T-helper 2 cell treated with Interferon-gamma antibody and Interleukin-4, amounts not matched to agents 5 μg/mL and 100 μg/mL, for 36 hours (primary cell): Measurements from ENCODE around the gene C2CD3.
"Not testable (repeated sequence)": the region's sequence is repeated elsewhere in the genome, so short reads cannot be mapped to it uniquely, and the experiment has no call there.

ENCODE experiments used
- DNase-seq: peaks from one replicate; pipeline ENCODE4 v3.0.0; 2021; ENCODE audit warnings: low spot score
- H3K27ac Mint-ChIP-seq: one replicate; pipeline ENCODE4 v1.8.0; 2021; ENCODE audit warnings: mild to moderate bottlenecking, mixed read lengths
- H3K27me3 Mint-ChIP-seq: one replicate; pipeline ENCODE4 v1.8.0; 2021; ENCODE audit warnings: low read depth, mixed read lengths
- H3K36me3 Mint-ChIP-seq: one replicate; pipeline ENCODE4 v1.8.0; 2021; ENCODE audit warnings: low read depth, mixed read lengths
- H3K4me1 Mint-ChIP-seq: one replicate; pipeline ENCODE4 v1.8.0; 2021; ENCODE audit warnings: low read depth, mixed read lengths
- H3K4me3 Mint-ChIP-seq: one replicate; pipeline ENCODE4 v1.8.0; 2022; ENCODE audit warnings: mild to moderate bottlenecking, moderate library complexity, mixed read lengths
- H3K9me3 Mint-ChIP-seq: one replicate; pipeline ENCODE4 v1.8.0; 2021; ENCODE audit warnings: mixed read lengths

C2CD3 gene

DNA sequence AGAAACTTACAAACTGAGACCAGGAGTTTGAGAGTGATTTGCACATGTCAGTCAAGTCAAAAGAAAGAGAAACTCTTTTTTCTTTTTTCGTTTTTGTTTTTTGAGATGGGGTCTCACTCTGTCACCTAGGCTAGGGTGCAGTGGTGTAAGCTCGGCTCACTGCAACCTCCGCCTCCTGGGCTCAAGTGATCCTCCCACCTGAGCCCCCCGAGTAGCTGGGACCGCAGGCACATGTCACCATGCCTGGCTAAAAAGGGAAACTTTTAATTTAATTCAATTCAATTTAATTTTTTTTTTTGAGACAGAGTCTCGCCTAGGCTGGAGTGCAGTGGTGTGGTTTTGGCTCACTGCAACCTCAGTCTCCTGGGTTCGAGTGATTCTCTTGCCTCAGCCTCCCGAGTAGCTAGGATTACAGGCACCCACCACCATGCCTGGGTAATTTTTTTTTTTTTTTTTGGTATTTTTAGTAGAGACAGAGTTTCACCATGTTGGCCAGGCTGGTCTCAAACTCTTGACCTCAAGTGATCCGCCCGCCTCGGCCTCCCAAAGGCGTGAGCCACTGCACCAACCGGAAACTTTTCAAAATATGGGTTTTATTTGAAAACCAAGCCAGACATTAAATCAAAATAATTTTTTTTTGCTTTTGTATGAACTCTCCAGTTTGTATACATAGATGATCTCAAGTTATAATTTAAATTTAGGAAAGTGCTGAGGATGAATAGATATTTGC, 171.8 kb downstream of the C2CD3 start:
- H3K27ac Mint-ChIP-seq, result no peak overlapping the region
- no peaks in the 10 kb centered on the region for H3K9me3 Mint-ChIP-seq
- H3K4me1 Mint-ChIP-seq, result peaks cover 48% of the 10 kb centered on the region
- no peak overlapping the region for H3K4me3 Mint-ChIP-seq
- H3K27me3 Mint-ChIP-seq, result no peaks in the 10 kb centered on the region
- no peak for DNase-seq
- H3K36me3 Mint-ChIP-seq, result peaks cover 34% of the 10 kb centered on the region

DNA sequence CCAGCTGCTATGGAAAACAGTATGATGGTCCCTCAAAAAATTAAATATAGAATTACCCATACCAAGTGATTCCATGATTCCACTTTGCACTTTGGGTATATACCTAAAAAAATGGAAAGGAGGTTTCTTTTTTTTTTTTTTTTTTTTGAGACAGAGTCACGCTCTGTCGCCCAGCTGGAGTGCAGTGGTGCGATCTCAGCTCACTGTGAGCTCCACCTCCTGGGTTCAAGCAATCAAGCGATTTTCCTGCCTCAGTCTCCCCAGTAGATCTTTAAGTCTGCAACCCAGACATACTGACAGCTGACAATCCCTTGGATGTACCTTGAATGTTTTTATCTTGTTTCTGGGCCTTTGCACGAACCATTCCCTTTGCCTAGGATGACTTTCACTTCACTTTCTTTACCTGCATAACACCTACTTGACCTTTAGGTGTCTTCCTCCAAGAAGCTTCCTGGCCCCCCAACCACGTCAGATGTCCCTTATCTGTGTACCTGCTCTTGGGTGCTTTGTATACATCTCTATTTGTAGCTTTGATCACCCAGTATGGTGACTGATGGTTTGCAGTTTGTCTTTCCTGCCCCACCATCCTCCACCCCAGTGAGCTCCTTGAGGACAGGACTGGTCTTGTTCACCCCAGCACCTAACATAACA, 173.6 kb downstream of the C2CD3 start:
- Mint-ChIP-seq H3K27me3 (no peaks in the 10 kb centered on the region), H3K9me3 (no peaks in the 10 kb centered on the region), H3K4me1 (peaks cover 41% of the 10 kb centered on the region), H3K4me3 (no peak overlapping the region), H3K36me3 (peaks cover 18% of the 10 kb centered on the region), H3K27ac (peak overlapping the region; percentile 35)
- DNase-seq, result no peak

DNA sequence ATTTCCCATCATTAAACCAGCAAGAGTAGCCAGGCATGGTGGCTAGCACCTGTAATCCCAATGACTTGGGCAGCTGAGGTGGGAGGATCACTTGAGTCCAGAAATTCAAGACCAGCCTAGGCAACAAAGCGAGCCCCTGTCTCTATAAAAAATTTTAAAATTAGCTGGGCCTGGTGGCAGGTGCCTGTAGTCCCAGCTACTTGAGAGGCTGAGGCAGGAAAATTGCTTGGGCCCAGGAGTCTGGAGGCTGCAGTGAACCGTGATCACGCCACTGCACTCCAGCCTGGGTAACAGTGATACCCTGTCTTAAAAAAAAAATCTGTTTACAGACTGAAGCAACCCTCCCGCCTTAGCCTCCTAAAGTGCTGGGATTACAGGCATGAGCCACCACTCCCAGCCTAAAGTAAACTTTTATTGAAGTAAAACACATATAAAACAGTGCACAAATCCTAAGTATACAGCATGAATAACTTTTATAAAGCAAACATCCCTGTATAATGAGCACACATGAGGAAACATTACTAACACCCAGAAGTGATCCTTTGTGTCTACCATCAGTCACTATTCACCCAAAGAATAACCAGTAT, 174.5 kb downstream of the C2CD3 start:
- Mint-ChIP-seq H3K27ac (peak overlapping the region; percentile 98), H3K36me3 (peaks cover 12% of the 10 kb centered on the region), H3K4me1 (peaks cover 40% of the 10 kb centered on the region), H3K9me3 (no peaks in the 10 kb centered on the region), H3K27me3 (no peaks in the 10 kb centered on the region), H3K4me3 (peak overlapping the region; percentile 66)
- DNase-seq, result no peak

DNA sequence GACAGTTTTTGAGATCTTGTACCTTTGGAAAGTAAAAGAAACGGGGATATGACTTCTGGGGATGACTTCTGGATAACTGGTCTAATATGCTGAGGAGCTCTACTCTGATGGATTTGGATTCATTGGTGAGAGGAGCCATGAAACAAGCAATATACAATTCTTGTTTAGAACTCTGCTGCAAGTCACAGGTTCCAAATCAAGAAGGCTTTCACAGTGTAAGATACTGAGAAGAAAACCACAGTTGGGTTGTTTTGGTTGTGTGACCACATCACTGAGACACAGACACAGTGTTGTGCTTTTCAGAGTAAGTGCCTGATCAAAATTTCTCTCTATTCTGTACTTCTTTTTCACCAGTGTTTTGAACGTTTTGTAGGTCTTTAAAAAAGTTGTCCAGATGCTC, 175.1 kb downstream of the C2CD3 start:
- peaks cover 40% of the 10 kb centered on the region for H3K4me1 Mint-ChIP-seq

DNA sequence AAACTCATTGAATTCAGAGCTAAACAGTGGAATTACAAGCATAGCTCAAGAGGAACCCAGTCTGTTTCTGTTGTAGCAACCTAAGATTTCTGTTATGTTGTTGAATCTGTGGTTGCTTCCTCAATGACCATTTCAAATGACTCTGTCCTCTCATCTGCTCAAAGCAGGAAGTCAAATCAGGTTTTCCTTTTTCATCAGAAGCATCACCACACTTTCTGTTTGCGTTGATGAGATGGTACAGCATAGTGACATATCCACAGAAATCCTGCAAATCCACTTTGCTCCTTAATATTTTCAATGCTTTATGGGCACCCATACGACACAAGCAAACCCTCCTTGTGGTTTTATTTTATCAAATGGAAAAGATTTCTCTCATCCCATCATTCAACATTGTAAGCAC, 175.6 kb downstream of the C2CD3 start:
- H3K4me1 Mint-ChIP-seq, result peaks cover 40% of the 10 kb centered on the region
- H3K36me3 Mint-ChIP-seq, result peaks cover 5% of the 10 kb centered on the region
- H3K9me3 Mint-ChIP-seq, result no peaks in the 10 kb centered on the region

More for the DNA sequence above, 175.1 kb downstream of the C2CD3 start:
- peak; percentile 53 for DNase-seq
- peak overlapping the region; percentile 66 for H3K4me3 Mint-ChIP-seq
- H3K27ac Mint-ChIP-seq, result peak overlapping the region; percentile 98
- no peaks in the 10 kb centered on the region for H3K27me3 Mint-ChIP-seq
- H3K36me3 Mint-ChIP-seq, result peaks cover 7% of the 10 kb centered on the region
- H3K9me3 Mint-ChIP-seq, result no peaks in the 10 kb centered on the region

DNA sequence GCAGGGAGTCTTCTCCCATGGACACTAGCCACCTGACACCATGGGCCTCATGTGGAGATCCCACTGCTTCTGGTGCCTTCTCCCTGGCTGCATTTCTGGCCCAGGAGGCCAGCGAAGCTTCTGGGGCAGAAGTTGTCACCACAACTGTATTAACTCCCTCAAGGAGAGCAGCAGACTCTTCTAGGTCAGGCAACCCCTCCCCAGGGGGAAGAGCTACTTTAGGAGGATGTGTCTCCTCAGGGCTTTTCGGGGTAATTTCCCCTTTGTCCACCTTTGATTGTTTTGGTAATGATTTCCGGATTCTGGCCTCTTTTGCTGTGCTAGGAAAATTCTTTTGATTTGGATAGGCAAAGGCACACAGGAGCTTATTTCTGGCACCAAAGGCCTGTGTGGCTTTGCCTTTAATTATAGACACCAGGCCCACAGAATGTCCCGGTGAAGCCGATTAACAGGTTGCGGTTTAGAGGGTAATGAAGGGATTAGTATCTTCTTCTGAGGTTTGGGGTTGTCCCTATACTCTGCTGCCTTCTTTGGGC, 179.3 kb downstream of the C2CD3 start:
- H3K36me3 Mint-ChIP-seq, result no peaks in the 10 kb centered on the region
- H3K27ac Mint-ChIP-seq, result no peak overlapping the region
- H3K27me3 Mint-ChIP-seq, result no peaks in the 10 kb centered on the region
- H3K9me3 Mint-ChIP-seq, result no peaks in the 10 kb centered on the region
- DNase-seq, result no peak
- H3K4me1 Mint-ChIP-seq, result peaks cover 23% of the 10 kb centered on the region
- H3K4me3 Mint-ChIP-seq, result no peak overlapping the region

More for the DNA sequence above, 175.6 kb downstream of the C2CD3 start:
- H3K27me3 Mint-ChIP-seq, result no peaks in the 10 kb centered on the region
- peak overlapping the region; percentile 66 for H3K4me3 Mint-ChIP-seq
- no peak for DNase-seq
- H3K27ac Mint-ChIP-seq, result peak overlapping the region; percentile 98

DNA sequence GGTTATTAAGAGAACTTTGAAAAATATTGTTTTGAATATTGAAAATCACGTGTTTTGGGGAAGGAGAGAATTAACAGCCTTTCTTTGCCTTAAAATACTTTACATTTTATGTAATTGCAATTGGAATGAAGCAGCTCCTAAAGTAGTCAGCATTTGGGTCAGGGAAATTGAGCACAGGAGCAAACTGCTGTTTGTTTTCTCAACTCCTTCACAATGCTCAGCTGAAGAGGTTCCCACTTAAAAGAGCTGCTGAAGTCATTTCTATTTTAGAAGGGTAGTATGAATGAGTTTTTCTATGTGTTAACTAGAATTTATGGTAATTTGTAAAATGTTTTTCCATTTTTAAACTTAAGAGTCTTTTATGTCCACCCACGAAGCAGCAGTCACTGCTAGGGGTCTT, 180.1 kb downstream of the C2CD3 start:
- no peak overlapping the region for H3K27ac Mint-ChIP-seq
- no peak overlapping the region for H3K4me3 Mint-ChIP-seq
- no peaks in the 10 kb centered on the region for H3K36me3 Mint-ChIP-seq
- no peak for DNase-seq
- peaks cover 18% of the 10 kb centered on the region for H3K4me1 Mint-ChIP-seq
- H3K9me3 Mint-ChIP-seq, result no peaks in the 10 kb centered on the region
- H3K27me3 Mint-ChIP-seq, result no peaks in the 10 kb centered on the region

DNA sequence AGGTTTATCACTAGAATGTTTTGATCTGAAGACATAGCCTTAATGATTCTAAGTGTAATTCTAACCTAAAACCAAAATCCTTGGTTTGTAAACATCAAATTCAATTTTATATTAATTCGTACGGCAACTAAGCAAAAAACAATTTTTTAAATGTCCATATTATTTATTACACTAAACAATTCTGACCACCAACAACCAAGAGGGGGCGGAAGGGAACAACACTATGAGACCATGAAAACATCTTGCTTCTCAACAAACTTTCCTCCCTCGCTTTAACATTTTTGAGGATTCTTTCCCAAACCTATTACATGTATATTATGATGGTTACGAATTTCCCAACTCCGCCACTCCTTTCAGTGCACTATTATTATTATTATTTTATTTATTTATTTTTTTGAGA, 181.6 kb downstream of the C2CD3 start:
- Mint-ChIP-seq H3K9me3 (no peaks in the 10 kb centered on the region), H3K27ac (no peak overlapping the region), H3K36me3 (no peaks in the 10 kb centered on the region), H3K27me3 (no peaks in the 10 kb centered on the region), H3K4me1 (peaks cover 14% of the 10 kb centered on the region), H3K4me3 (no peak overlapping the region)
- no peak for DNase-seq

DNA sequence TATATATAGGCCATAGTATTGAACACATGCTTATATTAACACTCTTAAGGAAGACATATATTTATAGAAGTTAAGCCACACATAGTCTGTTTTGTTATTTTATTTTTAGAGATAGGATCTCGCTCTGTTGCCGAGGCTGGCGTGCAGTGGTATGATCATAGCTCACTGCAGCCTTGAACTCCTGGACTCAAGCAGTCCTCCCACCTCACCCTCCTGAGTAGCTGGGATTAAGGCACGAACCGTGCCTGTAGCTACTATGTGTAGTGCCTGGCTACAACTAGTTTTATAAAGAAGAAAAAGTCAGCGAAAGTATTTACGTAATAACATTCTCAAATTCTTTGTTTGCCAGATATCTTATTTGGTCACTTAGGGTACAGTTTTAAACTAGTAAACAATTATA, 182.6 kb downstream of the C2CD3 start:
- H3K27ac Mint-ChIP-seq, result no peak overlapping the region
- H3K9me3 Mint-ChIP-seq, result no peaks in the 10 kb centered on the region
- no peak overlapping the region for H3K4me3 Mint-ChIP-seq
- no peak for DNase-seq
- H3K4me1 Mint-ChIP-seq, result peaks cover 23% of the 10 kb centered on the region
- no peaks in the 10 kb centered on the region for H3K27me3 Mint-ChIP-seq
- H3K36me3 Mint-ChIP-seq, result no peaks in the 10 kb centered on the region

DNA sequence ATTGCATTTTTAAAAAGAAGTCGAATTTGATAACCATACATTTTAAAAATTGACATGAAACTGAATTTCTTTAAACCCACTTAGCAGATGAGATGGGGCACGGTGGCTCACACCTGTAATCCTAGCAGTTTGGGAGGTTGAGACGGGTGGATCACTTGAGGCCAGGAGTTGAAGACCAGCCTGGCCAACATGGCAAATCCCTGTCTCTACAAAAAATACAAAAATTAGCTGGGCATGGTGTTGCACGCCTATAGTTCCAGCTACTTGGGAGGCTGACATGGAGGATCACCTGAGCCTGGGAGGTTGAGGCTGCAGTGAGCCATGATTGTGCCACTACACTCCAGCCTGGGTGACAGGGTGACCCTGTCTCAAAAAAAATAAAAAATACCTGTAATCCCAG, 185.1 kb downstream of the C2CD3 start:
- peak overlapping the region; percentile 24 for H3K4me3 Mint-ChIP-seq
- peak overlapping the region; percentile 41 for H3K27ac Mint-ChIP-seq
- DNase-seq, H3K9me3 Mint-ChIP-seq, H3K27me3 Mint-ChIP-seq: not testable (repeated sequence)
- peaks cover 27% of the 10 kb centered on the region for H3K4me1 Mint-ChIP-seq
- H3K36me3 Mint-ChIP-seq, result peaks cover 20% of the 10 kb centered on the region

DNA sequence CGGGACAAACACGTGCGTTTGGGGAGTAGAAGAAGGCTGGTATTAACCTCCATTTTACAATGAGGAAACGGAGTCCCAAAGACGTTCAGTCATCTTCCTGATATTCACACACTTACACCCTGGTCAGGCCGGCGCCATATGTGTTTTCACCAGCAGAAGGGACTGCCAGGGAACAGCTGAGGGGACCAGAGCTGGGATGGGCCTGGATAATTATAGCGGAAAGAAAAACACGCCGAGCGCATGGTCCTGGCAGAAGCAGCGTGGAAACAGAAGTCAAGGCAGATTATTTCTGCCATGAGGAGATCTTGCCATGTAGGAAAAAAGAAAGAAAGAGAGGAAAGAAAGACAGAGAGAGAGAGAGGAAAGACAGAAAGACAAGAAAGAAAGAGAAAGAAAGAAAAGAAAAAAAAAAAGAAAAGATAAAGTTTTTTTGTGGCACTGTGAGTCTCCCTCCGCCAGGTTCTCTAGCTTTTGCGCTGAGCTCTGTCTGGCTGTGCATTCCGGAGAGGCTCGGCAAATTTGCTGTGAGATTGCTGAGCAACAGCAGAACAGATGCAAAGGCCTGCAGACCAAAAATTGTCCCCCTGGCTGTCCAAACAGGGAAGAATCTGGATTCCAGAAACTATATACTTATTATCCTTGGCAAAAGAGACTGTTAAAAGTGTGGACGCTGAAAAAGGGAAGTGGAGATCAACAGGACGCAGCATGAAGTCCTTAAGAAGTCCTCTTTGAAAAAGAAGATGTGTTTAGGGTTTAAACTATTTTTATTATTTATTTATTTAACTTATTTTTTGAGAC, 186.9 kb downstream of the C2CD3 start:
- DNase-seq, result no peak
- peaks cover 42% of the 10 kb centered on the region for H3K4me1 Mint-ChIP-seq
- H3K4me3 Mint-ChIP-seq, result peak overlapping the region; percentile 97
- peak overlapping the region; percentile 98 for H3K27ac Mint-ChIP-seq
- H3K9me3 Mint-ChIP-seq, result no peaks in the 10 kb centered on the region
- H3K27me3 Mint-ChIP-seq, result no peaks in the 10 kb centered on the region
- peaks cover 36% of the 10 kb centered on the region for H3K36me3 Mint-ChIP-seq

DNA sequence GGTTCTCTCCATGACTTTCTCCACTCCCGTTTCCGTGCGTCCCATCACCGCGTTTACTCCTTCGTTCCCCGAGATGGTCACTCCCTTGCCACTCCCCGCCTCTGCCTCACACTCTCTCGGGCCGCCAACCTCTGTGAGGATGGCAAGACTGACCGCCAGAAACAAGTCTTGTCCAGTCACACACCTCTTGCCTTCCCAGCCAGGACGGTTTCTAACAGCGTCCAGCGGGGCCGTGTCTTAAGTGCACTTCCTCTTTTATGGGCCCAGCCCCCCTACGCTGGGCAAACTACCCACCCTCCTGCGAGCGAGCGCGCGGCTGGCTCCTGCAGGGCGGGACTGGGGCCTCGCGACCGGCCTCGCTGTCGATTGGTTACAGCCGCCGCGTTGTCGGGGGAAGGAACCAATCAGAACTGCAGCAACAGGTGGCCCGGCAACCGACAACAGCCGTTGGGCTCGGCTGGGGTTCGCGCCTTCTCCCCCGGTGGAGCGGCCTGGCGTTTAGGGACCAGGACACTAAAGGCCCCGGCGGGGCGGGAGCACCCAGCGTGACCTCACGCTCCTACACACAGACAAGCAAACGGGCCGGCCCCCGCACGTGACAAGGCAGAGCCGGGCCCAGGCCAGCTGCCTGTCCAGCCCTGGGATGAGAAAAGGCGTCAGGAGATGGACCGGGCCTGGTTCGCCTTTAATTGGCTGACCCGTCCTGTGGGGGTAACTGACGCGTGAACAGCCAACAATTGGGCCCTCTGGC, 187.6 kb downstream of the C2CD3 start:
- H3K27ac Mint-ChIP-seq, result peak overlapping the region; percentile 98
- no peaks in the 10 kb centered on the region for H3K27me3 Mint-ChIP-seq
- H3K36me3 Mint-ChIP-seq, result peaks cover 43% of the 10 kb centered on the region
- peaks cover 49% of the 10 kb centered on the region for H3K4me1 Mint-ChIP-seq
- DNase-seq, result peak; percentile 94
- no peaks in the 10 kb centered on the region for H3K9me3 Mint-ChIP-seq
- H3K4me3 Mint-ChIP-seq, result peak overlapping the region; percentile 97

DNA sequence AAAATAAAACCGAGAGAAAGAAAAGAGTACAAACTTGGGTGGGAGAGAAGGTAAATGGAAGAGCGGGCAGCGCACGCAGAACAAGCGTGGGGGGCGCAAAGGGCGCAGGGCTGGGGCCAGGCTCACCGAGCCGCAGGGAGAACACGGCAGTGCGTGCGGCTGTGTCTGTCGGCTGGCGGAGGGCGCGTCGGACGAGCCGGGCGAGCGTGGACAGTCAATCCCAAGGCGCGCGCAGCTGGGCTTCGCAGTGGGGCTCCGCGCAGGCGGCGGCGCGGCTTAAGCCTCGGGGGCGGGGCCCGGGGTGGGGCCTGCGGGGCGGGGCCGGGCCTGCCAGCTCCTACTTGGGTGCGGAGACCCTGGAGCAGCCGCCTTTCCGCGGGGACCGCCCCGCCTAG, 188.2 kb downstream of the C2CD3 start, which contains the start of gene UCP2:
Gene UCP2 (minus strand): TSS at position 249 of the 395 bp plus-strand sequence. CDS start 4,465 bp downstream, outside the sequence.
- DNase-seq, result peak; percentile 85
- peaks cover 55% of the 10 kb centered on the region for H3K4me1 Mint-ChIP-seq
- H3K36me3 Mint-ChIP-seq, result peaks cover 49% of the 10 kb centered on the region
- H3K27me3 Mint-ChIP-seq, result no peaks in the 10 kb centered on the region
- peak within 1 kb of the TSS; percentile 98 for H3K27ac Mint-ChIP-seq
- H3K9me3 Mint-ChIP-seq, result no peaks in the 10 kb centered on the region
- H3K4me3 Mint-ChIP-seq, result peak within 1 kb of the TSS; percentile 97
